NB4 (cell line): ENCODE data around the gene ST14.

ENCODE experiments used
- CTCF ChIP-seq: IDR thresholded peaks from one replicate; pipeline ENCODE4 v1.5.1; 2012; ENCODE audit warnings: low read depth, low read length
- POLR2A ChIP-seq: IDR thresholded peaks from 2 replicates; pipeline ENCODE4 v1.6.1; 2011; ENCODE audit warnings: mild to moderate bottlenecking; ENCODE audit not compliant: insufficient read length; ENCODE audit errors: extremely low read depth

DNA sequence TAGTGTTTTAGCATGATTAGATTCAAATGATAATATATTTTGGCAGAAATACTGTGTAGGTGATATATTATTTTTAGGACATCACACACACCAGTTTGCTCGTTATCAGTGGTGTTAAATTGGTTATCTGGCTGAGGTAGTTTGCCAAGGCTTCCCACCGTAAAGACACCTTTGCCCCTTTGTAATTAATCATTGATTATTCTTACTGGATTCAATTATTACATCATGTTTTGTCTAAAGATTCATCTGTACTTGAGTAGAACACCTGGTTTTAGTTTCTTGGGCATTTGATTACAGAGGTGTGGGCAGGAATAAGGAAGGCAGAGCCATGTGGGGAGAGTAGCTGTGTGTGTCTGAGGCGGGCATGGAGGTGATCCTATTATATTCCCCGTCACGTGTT is 39.5 kb upstream of the ST14 start:
- TF ChIP-seq CTCF (no peak), POLR2A (no peak)
